Smooth muscle cell (in vitro differentiated cells): ENCODE data around the gene ATPAF2. TPM values are rescaled to one million over a fixed set of nuclear protein-coding genes. Genes with fewer than 3 reads are reported as not detected.

ENCODE experiments used
- DNase-seq: peaks from one replicate; lab custom pipeline; 2025; ENCODE audit not compliant: unreplicated experiment; lab: John Stamatoyannopoulos, UW
- H2AFZ ChIP-seq: fragments of 200-600 bp; sonication (generic); 2 replicates; pipeline ENCODE4 v1.6.0; 2016; ENCODE audit warnings: antibody characterized with exemption, low read depth, mild to moderate bottlenecking
- H3F3A ChIP-seq: fragments of 200-600 bp; sonication (generic); 2 replicates; pipeline ENCODE4 v1.6.0; 2017; ENCODE audit warnings: antibody characterized with exemption, low read depth
- H3K27ac ChIP-seq: fragments of 200-600 bp; sonication (generic); 2 replicates; pipeline ENCODE4 v1.5.1; 2016; ENCODE audit warnings: low read depth, mild to moderate bottlenecking
- H3K27me3 ChIP-seq: fragments of 200-600 bp; sonication (generic); 2 replicates; pipeline ENCODE4 v1.6.1; 2016; ENCODE audit warnings: low read depth, mild to moderate bottlenecking
- H3K36me3 ChIP-seq: fragments of 200-600 bp; sonication (generic); 2 replicates; pipeline ENCODE4 v1.5.1; 2016; ENCODE audit warnings: low read depth
- H3K4me1 ChIP-seq: fragments of 200-600 bp; sonication (generic); 2 replicates; pipeline ENCODE4 v1.5.1; 2016; ENCODE audit warnings: low read depth
- H3K4me2 ChIP-seq: fragments of 200-600 bp; sonication (generic); 2 replicates; pipeline ENCODE4 v1.6.0; 2016; ENCODE audit warnings: mild to moderate bottlenecking
- H3K4me3 ChIP-seq: fragments of 200-600 bp; sonication (generic); 2 replicates; pipeline ENCODE4 v1.5.1; 2016; ENCODE audit warnings: mild to moderate bottlenecking
- H3K79me2 ChIP-seq: fragments of 200-600 bp; sonication (generic); 2 replicates; pipeline ENCODE4 v1.6.0; 2016; ENCODE audit warnings: low read depth, mild to moderate bottlenecking
- H3K9ac ChIP-seq: fragments of 200-600 bp; sonication (generic); 2 replicates; pipeline ENCODE4 v1.6.0; 2016; ENCODE audit warnings: low read depth
- H3K9me3 ChIP-seq: fragments of 200-600 bp; sonication (generic); replicated peaks from 2 replicates; pipeline ENCODE4 v1.5.1; 2016; ENCODE audit warnings: low read depth
- H4K20me1 ChIP-seq: fragments of 200-600 bp; sonication (generic); 2 replicates; pipeline ENCODE4 v1.6.0; 2016; ENCODE audit warnings: low read depth
- CTCF ChIP-seq: fragments of 200-600 bp; sonication (generic); IDR thresholded peaks from 2 replicates; pipeline ENCODE4 v1.5.1; 2017; ENCODE audit warnings: borderline replicate concordance, mild to moderate bottlenecking, antibody characterized with exemption; ENCODE audit not compliant: insufficient read depth, poor library complexity, severe bottlenecking
- WGBS: methylation state at CpG from one replicate; pipeline ENCODE4 v1.1.7; 2016; ENCODE audit warnings: low lambda C conversion rate; 5-methylcytosine and 5-hydroxymethylcytosine counted together
- polyA plus RNA-seq: library from polyadenylated mRNA; unstranded; fragments of >200 nt; fragmentation: Nextera tagmentation; extraction: Ambion mirVana; gene quantifications from 2 replicates; pipeline ENCODE4 v1.2.1, GENCODE V29; 2016
- total RNA-seq: library from RNA; depleted of rRNA; stranded (reverse); fragments of >200 nt; gene quantifications from 2 replicates; pipeline ENCODE4 v1.2.3, GENCODE V29; 2014

The ATPAF2 gene
- total and polyA plus RNA-seq, 2 experiments from 2014 or later = 31.0 to 32.3 TPM

- Histone ChIP-seq H3K4me1 (no peaks in the 10 kb centered on the region), H3K4me2 (no peak overlapping the region), H3K9me3 (no peaks in the 10 kb centered on the region), H4K20me1 (peaks cover 14% of the 10 kb centered on the region), H3K27me3 (no peaks in the 10 kb centered on the region), H3K9ac (no peak overlapping the region), H3K4me3 (no peak overlapping the region), H2AFZ (no peak overlapping the region), H3F3A (no peaks in the 10 kb centered on the region), H3K36me3 (no peaks in the 10 kb centered on the region), H3K27ac (no peak overlapping the region), H3K79me2 (peaks cover 17% of the 10 kb centered on the region)
- TF ChIP-seq CTCF = no peak
- DNase-seq = no peak
- 85% methylated on average over 2 of the region's 2 CpGs for WGBS
Observed at GRCh38 chr17:18031955-18032354, 7.0 kb downstream of the ATPAF2 start.

GRCh38 chr17:18028952-18029540, 9.9 kb downstream of the ATPAF2 start:
- H3K4me1 ChIP-seq = no peaks in the 10 kb centered on the region
- H3K4me2 ChIP-seq = no peak overlapping the region

GRCh38 chr17:18028114-18028951, 10.6 kb downstream of the ATPAF2 start:
- WGBS = 86% methylated on average over 11 of the region's 11 CpGs
- no peak overlapping the region for H2AFZ ChIP-seq
- no peak for DNase-seq
- H3K36me3 ChIP-seq = no peaks in the 10 kb centered on the region
- H3K9ac ChIP-seq = no peak overlapping the region
- no peaks in the 10 kb centered on the region for H3K27me3 ChIP-seq
- H3F3A ChIP-seq = no peaks in the 10 kb centered on the region
- peaks cover 12% of the 10 kb centered on the region for H3K79me2 ChIP-seq
- H4K20me1 ChIP-seq = peaks cover 24% of the 10 kb centered on the region
- H3K9me3 ChIP-seq = no peaks in the 10 kb centered on the region
- no peak overlapping the region for H3K4me2 ChIP-seq
- H3K4me1 ChIP-seq = no peaks in the 10 kb centered on the region
- no peak overlapping the region for H3K27ac ChIP-seq
- TF ChIP-seq CTCF = no peak
- H3K4me3 ChIP-seq = no peak overlapping the region

More at GRCh38 chr17:18028952-18029540, 9.9 kb downstream of the ATPAF2 start:
- peaks cover 29% of the 10 kb centered on the region for H4K20me1 ChIP-seq
- H2AFZ ChIP-seq = no peak overlapping the region
- 88% methylated on average over 8 of the region's 8 CpGs for WGBS
- H3K27me3 ChIP-seq = no peaks in the 10 kb centered on the region
- TF ChIP-seq CTCF = no peak
- H3F3A ChIP-seq = no peaks in the 10 kb centered on the region
- no peak overlapping the region for H3K4me3 ChIP-seq
- H3K27ac ChIP-seq = no peak overlapping the region
- no peak overlapping the region for H3K9ac ChIP-seq
- peaks cover 12% of the 10 kb centered on the region for H3K79me2 ChIP-seq
- H3K36me3 ChIP-seq = no peaks in the 10 kb centered on the region
- H3K9me3 ChIP-seq = no peaks in the 10 kb centered on the region
- DNase-seq = no peak

- Histone ChIP-seq H3K9me3 (no peaks in the 10 kb centered on the region), H3F3A (no peaks in the 10 kb centered on the region), H3K4me1 (no peaks in the 10 kb centered on the region), H3K4me2 (no peak overlapping the region), H3K9ac (no peak overlapping the region), H3K27me3 (no peaks in the 10 kb centered on the region), H2AFZ (no peak overlapping the region), H3K27ac (no peak overlapping the region), H3K4me3 (no peak overlapping the region), H4K20me1 (peaks cover 19% of the 10 kb centered on the region), H3K36me3 (no peaks in the 10 kb centered on the region), H3K79me2 (peaks cover 8% of the 10 kb centered on the region)
- no peak for DNase-seq
- no peak for TF ChIP-seq CTCF
- 88% methylated on average over 6 of the region's 6 CpGs for whole genome bisulfite sequencing
Observed at GRCh38 chr17:18027280-18027679, 11.7 kb downstream of the ATPAF2 start.
